ENCODE data around the gene TBX6. TPM values are rescaled to one million over a fixed set of nuclear protein-coding genes. Genes with fewer than 3 reads are reported as not detected.
A peak's percentile ranks its signal among the peaks of the same experiment; 100 is the strongest.
"Not testable (repeated sequence)": the region's sequence is repeated elsewhere in the genome, so short reads cannot be mapped to it uniquely, and the experiment has no call there.

TBX6 gene
- total RNA-seq, 4 donors from 2014 or later = 0.36 to 0.56 TPM; not detected in 2

DNA sequence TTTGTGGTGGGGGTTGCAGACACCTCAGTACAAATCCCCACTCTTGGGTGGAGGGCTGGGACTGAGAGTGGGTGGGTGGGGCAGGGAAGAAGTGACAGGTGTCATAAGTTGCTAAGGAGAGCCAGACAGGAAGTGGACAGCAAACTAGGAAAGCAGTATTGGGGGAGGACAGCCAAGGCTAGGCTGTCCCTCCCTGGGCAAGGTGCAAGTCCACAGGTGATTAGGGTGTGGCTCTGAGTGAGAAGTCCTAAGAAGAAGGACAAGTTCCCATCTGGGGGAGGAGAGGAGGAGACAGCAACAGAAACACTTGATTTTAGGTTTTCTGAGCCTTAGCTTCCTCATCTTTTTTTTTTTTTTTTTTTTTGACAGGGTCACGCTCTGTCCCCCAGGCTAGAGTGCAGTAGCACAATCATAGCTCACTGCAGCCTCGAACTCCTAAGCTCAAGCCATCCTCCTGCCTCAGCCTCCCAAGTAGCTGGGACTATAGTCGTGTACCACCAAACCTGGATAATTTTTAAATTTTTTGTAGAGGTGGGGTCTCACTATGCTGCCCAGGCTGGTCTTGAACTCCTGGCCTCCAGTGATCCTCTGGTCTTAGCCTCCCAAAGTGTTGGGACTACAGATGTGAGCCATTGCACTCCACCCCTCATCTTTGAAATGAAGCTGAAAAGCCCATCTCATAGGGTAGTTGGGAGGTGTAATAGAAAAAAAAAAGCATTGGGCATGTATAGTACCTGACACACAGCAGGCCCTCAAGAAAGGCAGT is 28.8 kb upstream of the TBX6 start:
- TF ChIP-seq, protein P1, sequence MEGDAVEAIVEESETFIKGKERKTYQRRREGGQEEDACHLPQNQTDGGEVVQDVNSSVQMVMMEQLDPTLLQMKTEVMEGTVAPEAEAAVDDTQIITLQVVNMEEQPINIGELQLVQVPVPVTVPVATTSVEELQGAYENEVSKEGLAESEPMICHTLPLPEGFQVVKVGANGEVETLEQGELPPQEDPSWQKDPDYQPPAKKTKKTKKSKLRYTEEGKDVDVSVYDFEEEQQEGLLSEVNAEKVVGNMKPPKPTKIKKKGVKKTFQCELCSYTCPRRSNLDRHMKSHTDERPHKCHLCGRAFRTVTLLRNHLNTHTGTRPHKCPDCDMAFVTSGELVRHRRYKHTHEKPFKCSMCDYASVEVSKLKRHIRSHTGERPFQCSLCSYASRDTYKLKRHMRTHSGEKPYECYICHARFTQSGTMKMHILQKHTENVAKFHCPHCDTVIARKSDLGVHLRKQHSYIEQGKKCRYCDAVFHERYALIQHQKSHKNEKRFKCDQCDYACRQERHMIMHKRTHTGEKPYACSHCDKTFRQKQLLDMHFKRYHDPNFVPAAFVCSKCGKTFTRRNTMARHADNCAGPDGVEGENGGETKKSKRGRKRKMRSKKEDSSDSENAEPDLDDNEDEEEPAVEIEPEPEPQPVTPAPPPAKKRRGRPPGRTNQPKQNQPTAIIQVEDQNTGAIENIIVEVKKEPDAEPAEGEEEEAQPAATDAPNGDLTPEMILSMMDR (IDR thresholded peaks at IDR 0.05) = no peak
- no peak for ATAC-seq (ENCODE audit: low FRiP score)

DNA sequence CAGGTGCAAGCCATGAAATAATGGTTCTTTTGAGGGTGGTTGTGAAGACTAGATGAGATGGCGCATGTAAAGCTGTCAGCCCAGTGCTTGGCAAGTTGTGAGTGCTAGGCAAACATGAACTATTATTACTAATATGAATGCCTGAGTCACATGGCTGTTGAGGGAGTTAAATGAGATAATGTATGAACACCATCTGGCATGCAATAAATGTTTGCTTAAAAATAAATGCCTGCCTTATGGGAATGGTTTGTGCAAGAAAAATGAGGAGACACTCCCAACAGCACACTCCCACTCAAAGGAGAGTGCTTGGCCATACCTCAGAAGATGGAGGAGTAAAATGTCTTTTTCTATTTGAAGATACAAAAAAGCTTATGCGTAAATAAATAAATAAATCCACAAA is 27.7 kb upstream of the TBX6 start:
- DNase-seq (ENCODE audit: low spot score) (no peak), ATAC-seq (ENCODE audit: low FRiP score) (peak; percentile 8)
- TF ChIP-seq, protein P1 (IDR thresholded peaks at IDR 0.05) = no peak

More for the DNA sequence above, 28.8 kb upstream of the TBX6 start:
- DNase-seq (ENCODE audit: low spot score) = no peak

DNA sequence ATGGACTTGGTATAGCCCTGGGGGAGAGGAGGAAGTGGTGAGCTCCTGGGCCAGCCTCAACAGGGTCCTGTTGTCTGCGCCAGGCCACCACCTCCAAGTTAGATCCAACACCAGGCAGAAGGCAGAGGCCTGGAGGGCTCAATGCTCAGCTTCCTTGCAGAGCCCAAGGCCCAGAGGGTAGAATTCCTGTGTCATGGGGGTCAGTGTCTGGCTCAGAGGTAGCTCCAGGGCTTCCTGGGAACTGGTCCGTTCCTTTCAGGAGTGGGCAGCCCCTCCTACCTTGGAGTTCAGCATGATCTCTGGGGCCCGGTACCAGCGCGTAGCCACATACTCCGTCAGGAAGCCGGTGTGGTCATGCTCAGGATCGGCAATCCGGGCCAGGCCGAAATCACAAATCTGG is 26.0 kb upstream of the TBX6 start:
- DNase-seq (ENCODE audit: low spot score) (no peak), ATAC-seq (ENCODE audit: low FRiP score) (no peak)
- TF ChIP-seq, protein P1 (IDR thresholded peaks at IDR 0.05) = no peak

DNA sequence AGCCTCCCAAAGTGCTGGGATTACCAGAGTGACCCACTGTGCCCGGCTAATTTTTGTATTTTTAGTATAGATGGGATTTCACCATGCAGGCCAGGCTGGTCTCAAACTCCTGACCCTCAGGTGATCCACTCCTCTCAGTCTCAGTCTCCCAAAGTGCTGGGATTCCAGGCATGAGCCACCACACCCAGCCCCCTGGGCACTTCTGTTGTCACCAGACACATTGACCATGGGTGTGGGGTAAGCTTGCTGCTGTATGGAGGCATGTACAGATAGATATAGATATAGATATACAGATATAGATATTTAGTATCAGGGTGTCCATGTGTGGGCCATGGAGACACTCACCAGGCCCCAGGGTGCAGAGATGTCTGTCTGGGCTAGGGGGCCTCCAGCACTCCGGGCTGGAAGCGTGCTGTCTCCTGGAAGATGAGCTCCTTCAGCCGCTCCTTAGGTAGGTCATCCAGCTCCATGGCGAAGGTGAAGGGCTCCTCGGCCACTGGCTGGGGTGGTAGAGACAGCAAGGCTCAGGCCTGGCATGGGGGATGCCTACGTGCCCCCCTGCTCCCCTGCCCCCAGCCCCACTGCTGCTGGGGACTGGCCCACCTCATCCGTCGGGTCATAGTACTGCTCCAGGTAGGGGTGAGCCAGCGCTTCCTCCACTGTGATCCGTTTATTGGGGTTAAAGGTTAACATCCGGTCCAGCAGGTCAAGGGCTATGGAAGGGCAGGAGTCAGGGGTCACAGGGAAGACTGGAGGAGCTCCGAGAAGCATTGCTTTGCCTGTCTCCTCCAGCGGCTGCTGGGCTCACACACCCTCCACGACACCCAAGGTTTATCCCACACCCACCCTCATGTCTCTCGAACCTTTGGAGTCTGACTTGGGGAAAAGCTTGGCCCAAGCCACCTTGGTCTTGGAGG is 24.8 kb upstream of the TBX6 start:
- no peak for ATAC-seq (ENCODE audit: low FRiP score)
- TF ChIP-seq, protein P1 (IDR thresholded peaks at IDR 0.05) = no peak
- DNase-seq (ENCODE audit: low spot score) = no peak

DNA sequence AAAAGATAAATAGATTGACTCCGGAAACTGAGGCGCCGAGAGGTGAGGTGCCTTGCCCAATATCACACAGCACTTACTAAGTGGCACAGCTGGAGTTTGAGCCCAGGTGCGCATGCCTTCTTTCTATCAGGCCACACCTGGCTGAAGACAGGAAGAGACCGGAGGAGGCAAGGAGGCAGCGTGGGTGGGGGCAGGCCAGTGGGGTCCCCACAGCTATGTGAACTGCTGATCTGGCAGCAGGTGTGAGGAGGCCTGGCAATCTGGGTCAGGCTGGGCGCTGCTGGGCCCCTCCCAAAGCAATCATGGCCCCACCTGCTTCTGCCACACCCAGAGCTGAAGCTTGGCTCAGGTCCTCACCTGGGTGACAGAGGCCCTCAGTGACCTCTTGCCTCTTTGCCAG is 23.5 kb upstream of the TBX6 start:
- TF ChIP-seq, protein P1 (IDR thresholded peaks at IDR 0.05) = no peak
- DNase-seq (ENCODE audit: low spot score) = no peak
- no peak for ATAC-seq (ENCODE audit: low FRiP score)

DNA sequence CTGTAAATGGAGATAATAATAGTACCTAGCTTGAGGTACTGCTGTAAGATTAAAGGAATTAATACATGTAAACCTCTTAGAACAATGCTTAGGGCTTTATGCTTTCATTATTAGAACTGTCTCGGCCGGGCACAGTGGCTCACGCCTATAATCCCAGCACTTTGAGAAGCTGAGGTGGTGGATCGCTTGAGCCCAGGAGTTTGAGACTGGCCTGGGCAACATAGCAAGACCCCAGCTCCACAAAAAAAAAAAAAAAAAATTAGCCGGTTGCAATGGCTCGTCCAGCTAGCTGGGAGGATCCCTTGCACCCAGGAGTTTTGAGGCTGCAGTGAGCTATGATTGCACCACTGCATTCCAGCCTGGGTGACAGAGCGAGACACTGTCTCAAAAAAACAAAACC is 23.1 kb upstream of the TBX6 start:
- ATAC-seq (ENCODE audit: low FRiP score); DNase-seq (ENCODE audit: low spot score): not testable (repeated sequence)

DNA sequence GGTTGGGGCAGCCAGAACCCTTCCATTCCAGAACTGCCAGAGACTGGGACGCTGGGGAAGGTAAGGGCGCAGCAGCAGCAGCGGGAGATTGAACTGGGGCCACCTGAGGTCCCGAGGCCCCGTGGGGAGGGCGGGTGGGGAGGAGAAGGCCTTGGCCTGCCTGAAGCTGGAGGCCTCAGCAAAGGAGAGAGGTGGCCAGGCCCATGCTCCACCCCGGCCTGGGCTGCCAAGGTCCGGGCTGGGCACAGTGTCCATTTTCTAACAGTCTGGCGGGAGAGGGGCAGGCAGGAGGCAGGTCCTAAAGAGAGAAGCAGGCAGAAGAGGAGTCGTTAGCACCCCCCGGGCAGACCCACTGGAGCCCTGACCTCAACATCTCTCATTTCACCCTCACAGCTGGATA is 22.7 kb upstream of the TBX6 start:
- DNase-seq (ENCODE audit: low spot score) (no peak), ATAC-seq (ENCODE audit: low FRiP score) (no peak)
- TF ChIP-seq, protein P1 (IDR thresholded peaks at IDR 0.05) = no peak
